Stomach (tissue), 9 donors: ENCODE data around the gene TMBIM4. TPM values are rescaled to one million over a fixed set of nuclear protein-coding genes. Genes with fewer than 3 reads are reported as not detected.

ENCODE experiments used
- DNase-seq, 2 donors: peaks; one replicate each; pipeline versions ENCODE4 v3.0.0 to v3.0.0-alpha.2; 2013 to 2019
- H3K27ac ChIP-seq, 5 donors: fragments of 200-600 bp in 4 of 5; sonication (generic) in 4 of 5; one replicate each; pipeline ENCODE4 v1.5.1; 2013 to 2019; ENCODE audit warnings: mild to moderate bottlenecking in 1 of 5, moderate library complexity in 1 of 5
- H3K27me3 ChIP-seq, 3 donors: fragments of 200-600 bp; sonication (generic); one replicate each; pipeline ENCODE4 v1.5.1; 2017 to 2019; ENCODE audit warnings: mixed run types in 1 of 3
- H3K36me3 ChIP-seq, 4 donors: fragments of 200-600 bp; sonication (generic); 1 replicate in 3 of 4; 2 replicates in 1 of 4; pipeline ENCODE4 v1.5.1; 2016 to 2019
- H3K4me1 ChIP-seq, 4 donors: fragments of 200-600 bp; sonication (generic); one replicate each; pipeline ENCODE4 v1.5.1; 2016 to 2019
- H3K4me3 ChIP-seq, 4 donors: fragments of 200-600 bp; sonication (generic) in 3 of 4; one replicate each; pipeline ENCODE4 v1.5.1; 2016 to 2019; ENCODE audit warnings: mild to moderate bottlenecking in 1 of 4
- H3K9me3 ChIP-seq, 4 donors: fragments of 200-600 bp; sonication (generic); one replicate each; pipeline ENCODE4 v1.5.1; 2016 to 2019
- EP300 ChIP-seq: sonication (generic); formaldehyde crosslinking; IDR thresholded peaks from one replicate; pipeline ENCODE4 v1.6.1; 2017; ENCODE audit warnings: antibody characterized with exemption
- POLR2A ChIP-seq, 4 donors: fragments of 450-650 bp; IDR thresholded peaks; one replicate each; pipeline ENCODE4 v1.6.1; 2016; ENCODE audit warnings: antibody characterized with exemption in 4 of 4, control low read depth in 2 of 4, mild to moderate bottlenecking in 1 of 4, moderate library complexity in 1 of 4
- POLR2AphosphoS5 ChIP-seq, 3 donors: sonication (generic); formaldehyde crosslinking; IDR thresholded peaks; one replicate each; pipeline ENCODE4 v1.6.1; 2016; ENCODE audit warnings: antibody characterized with exemption in 3 of 3
- WGBS, 5 donors: extraction: QIAGEN DNeasy Blood & Tissue Kit in 3 of 5; methylation state at CpG; one replicate each; pipeline versions ENCODE4 v1.1.5 to v1.1.7; 2013 to 2018; 5-methylcytosine and 5-hydroxymethylcytosine counted together
- intact Hi-C: fragments of 100-400 bp; cut with DNase I; formaldehyde crosslinking; loops from one replicate; pipeline ENCODE4 v1.15.1; 2023; ENCODE audit warnings: low total_unique reads
- polyA plus RNA-seq, 3 donors: library from polyadenylated mRNA; stranded (reverse); fragments of 200-250 nt; gene quantifications; one replicate each; pipeline ENCODE4 v1.2.3, GENCODE V29; 2013
- total RNA-seq, 5 donors: library from RNA; depleted of rRNA; stranded (reverse); fragments of >200 nt; gene quantifications; one replicate each; pipeline versions ENCODE4 v1.1.0 to v1.2.3, GENCODE V29; 2014 to 2016
- TF ChIP-seq, protein P1 (sequence below), 7 experiments: fragments of 450-650 bp in 4 of 7; fragments of 200-600 bp in 3 of 7; sonication (generic) in 3 of 7; IDR thresholded peaks; one replicate each; pipeline ENCODE4 v1.5.1; 2016 to 2019; ENCODE audit warnings: antibody characterized with exemption in 7 of 7, control low read depth in 2 of 7, mild to moderate bottlenecking in 1 of 7
- donor health status: healthy with polysubstance abuse.
- donor health status: Bipolar disorder and iron deficiency.
- donor health status: healthy.

The TMBIM4 gene
- total and polyA plus RNA-seq, 8 donors, result 19.4 to 117 (median 94.6) TPM

DNA sequence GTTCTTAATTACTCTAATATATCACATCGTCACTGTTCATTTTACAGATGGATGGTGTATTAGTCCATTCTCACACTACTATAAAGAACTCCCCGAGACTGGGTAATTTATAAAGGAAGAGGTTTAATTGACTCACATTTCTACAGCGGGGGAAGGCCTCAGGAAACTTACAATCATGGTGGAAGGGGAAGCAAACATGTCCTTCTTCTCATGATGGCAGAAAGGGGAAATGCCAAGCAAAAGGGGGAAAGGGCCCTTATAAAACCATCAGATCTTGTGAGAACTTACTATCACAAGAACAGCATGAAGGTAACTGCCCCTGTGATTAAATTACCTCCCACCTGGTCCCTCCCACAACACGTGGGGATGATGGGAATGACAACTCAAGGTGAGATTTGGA is 6.5 kb downstream of the TMBIM4 start:
- Histone ChIP-seq H3K27me3 (no peaks in the 10 kb centered on the region), H3K4me1 (peaks cover 11 to 65% (median 30%) of the 10 kb centered on the region in 4 donors), H3K9me3 (no peaks in the 10 kb centered on the region), H3K36me3 (peaks cover 0 to 29% (median 26%) of the 10 kb centered on the region in 4 donors), H3K4me3 (no peak overlapping the region), H3K27ac (peak overlapping the region in 1 of 5 donors; percentile 57)
- no peak for TF ChIP-seq POLR2AphosphoS5 (IDR thresholded peaks at IDR 0.05)
- no peak for TF ChIP-seq EP300
- no peak for TF ChIP-seq POLR2A (IDR thresholded peaks at IDR 0.05)
- TF ChIP-seq, protein P1, sequence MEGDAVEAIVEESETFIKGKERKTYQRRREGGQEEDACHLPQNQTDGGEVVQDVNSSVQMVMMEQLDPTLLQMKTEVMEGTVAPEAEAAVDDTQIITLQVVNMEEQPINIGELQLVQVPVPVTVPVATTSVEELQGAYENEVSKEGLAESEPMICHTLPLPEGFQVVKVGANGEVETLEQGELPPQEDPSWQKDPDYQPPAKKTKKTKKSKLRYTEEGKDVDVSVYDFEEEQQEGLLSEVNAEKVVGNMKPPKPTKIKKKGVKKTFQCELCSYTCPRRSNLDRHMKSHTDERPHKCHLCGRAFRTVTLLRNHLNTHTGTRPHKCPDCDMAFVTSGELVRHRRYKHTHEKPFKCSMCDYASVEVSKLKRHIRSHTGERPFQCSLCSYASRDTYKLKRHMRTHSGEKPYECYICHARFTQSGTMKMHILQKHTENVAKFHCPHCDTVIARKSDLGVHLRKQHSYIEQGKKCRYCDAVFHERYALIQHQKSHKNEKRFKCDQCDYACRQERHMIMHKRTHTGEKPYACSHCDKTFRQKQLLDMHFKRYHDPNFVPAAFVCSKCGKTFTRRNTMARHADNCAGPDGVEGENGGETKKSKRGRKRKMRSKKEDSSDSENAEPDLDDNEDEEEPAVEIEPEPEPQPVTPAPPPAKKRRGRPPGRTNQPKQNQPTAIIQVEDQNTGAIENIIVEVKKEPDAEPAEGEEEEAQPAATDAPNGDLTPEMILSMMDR (IDR thresholded peaks at IDR 0.05), result no peak
- 65 to 76% (median 72%) methylated on average over 4 of the region's 4 CpGs for WGBS, 5 donors
- DNase-seq, result no peak
- intact Hi-C loops, result no loop called here

DNA sequence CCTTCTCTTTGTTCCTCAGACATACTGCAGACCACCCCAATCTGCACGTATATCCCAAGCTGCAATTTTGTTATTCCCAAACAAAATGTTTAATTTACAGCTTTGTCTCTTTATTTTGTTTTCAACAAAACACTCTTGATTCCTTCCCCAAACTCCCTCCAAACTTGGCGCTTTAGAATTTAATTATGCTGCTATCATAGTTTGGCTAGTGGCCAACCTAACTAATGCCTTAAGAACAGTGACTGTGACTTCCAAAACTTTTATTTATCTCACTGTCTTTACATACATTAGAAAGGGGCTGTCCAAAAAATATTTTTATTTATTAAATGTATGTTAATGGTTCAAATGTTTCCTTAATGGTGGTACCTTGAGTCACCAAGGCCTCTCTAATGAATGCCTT is 7.1 kb downstream of the TMBIM4 start:
- DNase-seq, result no peak
- peak overlapping the region in 1 of 5 donors; percentile 57 for H3K27ac ChIP-seq
- 51 to 76% (median 71%) methylated on average over 2 of the region's 2 CpGs for WGBS, 5 donors

DNA sequence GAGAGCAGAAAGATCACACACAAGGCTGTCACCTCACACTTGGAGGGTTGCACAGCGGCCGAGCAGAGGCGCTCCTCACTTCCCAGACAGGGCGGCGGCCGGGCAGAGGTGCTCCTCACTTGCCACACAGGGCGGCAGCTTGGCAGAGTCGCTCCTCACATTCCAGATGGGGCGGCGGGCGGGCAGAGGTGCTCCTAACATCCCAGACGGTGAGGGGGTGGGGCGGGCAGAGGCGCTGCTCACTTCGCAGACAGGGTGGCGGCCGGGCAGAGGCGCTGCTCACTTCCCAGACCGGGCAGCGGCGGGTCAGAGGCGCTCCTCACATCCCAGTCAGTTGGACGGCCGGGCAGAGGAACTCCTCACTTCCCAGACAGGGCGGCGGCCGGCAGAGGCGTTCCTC is 9.1 kb downstream of the TMBIM4 start:
- peaks cover 0 to 29% (median 26%) of the 10 kb centered on the region in 4 donors for H3K36me3 ChIP-seq
- H3K27me3 ChIP-seq, result no peaks in the 10 kb centered on the region
- peaks cover 0 to 69% (median 17%) of the 10 kb centered on the region in 4 donors for H3K4me1 ChIP-seq
- DNase-seq, result no peak
- no peak overlapping the region for H3K27ac ChIP-seq
- intact Hi-C loops, result no loop called here
- TF ChIP-seq POLR2AphosphoS5 (IDR thresholded peaks at IDR 0.05), result no peak
- TF ChIP-seq, protein P1 (IDR thresholded peaks at IDR 0.05), result no peak
- TF ChIP-seq POLR2A (IDR thresholded peaks at IDR 0.05), result no peak
- TF ChIP-seq EP300, result no peak
- 90 to 97% (median 95%) methylated on average over 23 to 28 of the region's 28 CpGs for WGBS, 5 donors
- no peaks in the 10 kb centered on the region for H3K9me3 ChIP-seq
- no peak overlapping the region for H3K4me3 ChIP-seq

More for the DNA sequence above, 7.1 kb downstream of the TMBIM4 start:
- intact Hi-C loops, result no loop called here
- Histone ChIP-seq H3K36me3 (peaks cover 0 to 29% (median 26%) of the 10 kb centered on the region in 4 donors), H3K9me3 (no peaks in the 10 kb centered on the region), H3K27me3 (no peaks in the 10 kb centered on the region), H3K4me3 (no peak overlapping the region), H3K4me1 (peaks cover 5 to 63% (median 24%) of the 10 kb centered on the region in 4 donors)
- TF ChIP-seq, protein P1 (IDR thresholded peaks at IDR 0.05), result no peak
- TF ChIP-seq EP300 (no peak), POLR2A (IDR thresholded peaks at IDR 0.05) (no peak), POLR2AphosphoS5 (IDR thresholded peaks at IDR 0.05) (no peak)

DNA sequence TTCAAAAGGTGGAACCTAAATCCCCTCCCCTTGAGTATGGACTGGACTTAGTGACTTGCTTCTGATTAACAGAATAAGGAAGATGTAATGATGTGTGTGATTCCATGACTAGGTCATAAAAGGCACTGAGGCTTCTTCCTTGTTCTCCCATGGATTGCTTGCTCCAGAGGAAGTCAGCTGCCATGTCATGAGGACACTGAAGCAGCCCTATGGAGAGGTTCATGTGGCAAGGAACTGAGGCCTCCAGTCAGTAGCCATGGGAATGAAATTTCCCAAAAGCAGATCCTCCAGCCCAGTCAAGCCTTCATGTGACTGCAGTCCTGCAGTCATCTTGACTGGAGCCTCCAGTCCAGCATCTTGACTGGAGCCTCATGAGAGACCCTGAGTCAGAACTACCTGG is 10.7 kb downstream of the TMBIM4 start:
- intact Hi-C loops, result no loop called here
- no peak for TF ChIP-seq POLR2A (IDR thresholded peaks at IDR 0.05)
- no peak for TF ChIP-seq EP300
- TF ChIP-seq, protein P1 (IDR thresholded peaks at IDR 0.05), result no peak
- TF ChIP-seq POLR2AphosphoS5 (IDR thresholded peaks at IDR 0.05), result no peak
- H3K4me1 ChIP-seq, result peaks cover 0 to 80% (median 22%) of the 10 kb centered on the region in 4 donors
- H3K27ac ChIP-seq, result no peak overlapping the region
- H3K27me3 ChIP-seq, result no peaks in the 10 kb centered on the region
- H3K9me3 ChIP-seq, result no peaks in the 10 kb centered on the region
- DNase-seq, result no peak
- H3K36me3 ChIP-seq, result peaks cover 0 to 29% (median 26%) of the 10 kb centered on the region in 4 donors
- H3K4me3 ChIP-seq, result no peak overlapping the region
